Measurements from ENCODE around the gene PSME1. TPM values are rescaled to one million over a fixed set of nuclear protein-coding genes. Genes with fewer than 3 reads are reported as not detected.

Gene PSME1
- total and polyA plus RNA-seq, 2 experiments from 2014 or later, result 61.1 to 215 TPM

- TF ChIP-seq ZNF462 (CRISPR knock-in tag; IDR thresholded peaks at IDR 0.05), result no peak
- TF ChIP-seq ZNF114 (CRISPR knock-in tag; IDR thresholded peaks at IDR 0.05), result no peak
- no peak for TF ChIP-seq NANOG (IDR thresholded peaks at IDR 0.05; ENCODE audit: borderline replicate concordance)
- TF ChIP-seq JUNB (IDR thresholded peaks at IDR 0.05; ENCODE audit: unreplicated experiment), result no peak
- TF ChIP-seq EZH2phosphoT487 (IDR thresholded peaks at IDR 0.05; ENCODE audit: unreplicated experiment), result no peak
Observed at GRCh38 chr14:24150061-24150460, 14.1 kb downstream of the PSME1 start (continued).

- no peak overlapping the region for H3K4me3 Mint-ChIP-seq
- no peak for DNase-seq (ENCODE audit: low spot score)
- H3K4me1 ChIP-seq (ENCODE audit: insufficient read depth), result peaks cover 10% of the 10 kb centered on the region
- H3F3A ChIP-seq (replicated peaks; ENCODE audit: low read depth), result no peaks in the 10 kb centered on the region
- H3K9me2 ChIP-seq (ENCODE audit: insufficient read depth), result no peaks in the 10 kb centered on the region
- H3K4me3 ChIP-seq, result no peak overlapping the region
- H4K20me1 ChIP-seq (replicated peaks; ENCODE audit: insufficient read depth), result peaks cover 8% of the 10 kb centered on the region; the same call in 1 of the 2 replicates
- peaks cover 19% of the 10 kb centered on the region for H3K4me1 Mint-ChIP-seq
- H3K4me2 ChIP-seq, result no peak overlapping the region
- H3K79me2 ChIP-seq (replicated peaks; ENCODE audit: insufficient read depth), result peaks cover 27% of the 10 kb centered on the region
- H3K9me3 Mint-ChIP-seq, result no peaks in the 10 kb centered on the region; the same call in 2 of the 3 replicates
- H3K36me3 Mint-ChIP-seq (ENCODE audit: low read depth), result peaks cover 69% of the 10 kb centered on the region
- H3K27me3 Mint-ChIP-seq (ENCODE audit: insufficient read depth, low read depth, poor library complexity), result peaks cover 11% of the 10 kb centered on the region
- H3K27ac Mint-ChIP-seq, result no peak overlapping the region
- peaks cover 32% of the 10 kb centered on the region for H3K36me3 ChIP-seq (ENCODE audit: insufficient read depth)
- H3K27ac ChIP-seq (ENCODE audit: low read depth), result no peak overlapping the region
- H2AFZ ChIP-seq, result no peak overlapping the region
- ATAC-seq, result no peak
- no peaks in the 10 kb centered on the region for H3K27me3 ChIP-seq (ENCODE audit: insufficient read depth)
- no peak for TF ChIP-seq CTCF (conservative IDR thresholded peaks at IDR 0.05; ENCODE audit: low read depth in 2 of 2)
- TF ChIP-seq ZNF331 (CRISPR knock-in tag; IDR thresholded peaks at IDR 0.05; ENCODE audit: low read depth), result no peak
- no peak for TF ChIP-seq STAT1 (IDR thresholded peaks at IDR 0.05; ENCODE audit: unreplicated experiment)
- TF ChIP-seq REST (IDR thresholded peaks at IDR 0.05; ENCODE audit: unreplicated experiment), result no peak
- no peak for TF ChIP-seq EZH2 (IDR thresholded peaks at IDR 0.05; ENCODE audit: low read depth, unreplicated experiment)
- no peak for TF ChIP-seq ETS1 (IDR thresholded peaks at IDR 0.05)
- TF ChIP-seq ZNF114 (CRISPR knock-in tag; IDR thresholded peaks at IDR 0.05), result no peak
- TF ChIP-seq NANOG (IDR thresholded peaks at IDR 0.05; ENCODE audit: borderline replicate concordance), result no peak
- no peak for TF ChIP-seq JUNB (IDR thresholded peaks at IDR 0.05; ENCODE audit: unreplicated experiment)
- no peak for TF ChIP-seq EZH2phosphoT487 (IDR thresholded peaks at IDR 0.05; ENCODE audit: unreplicated experiment)
- TF ChIP-seq CREB1 (CRISPR knock-in tag; IDR thresholded peaks at IDR 0.05; ENCODE audit: low read depth), result no peak
- no peak for TF ChIP-seq POLR2AphosphoS5 (IDR thresholded peaks at IDR 0.05; ENCODE audit: low read depth)
Observed at GRCh38 chr14:24150567-24150966, 14.6 kb downstream of the PSME1 start.
